ENCODE measurements around the gene RPL13A. TPM values are rescaled to one million over a fixed set of nuclear protein-coding genes. Genes with fewer than 3 reads are reported as not detected.
"Not testable (repeated sequence)": the region's sequence is repeated elsewhere in the genome, so short reads cannot be mapped to it uniquely, and the experiment has no call there.

RPL13A gene
- polyA plus RNA-seq, 3 donors, result 655 to 1,621 (median 663) TPM

DNA sequence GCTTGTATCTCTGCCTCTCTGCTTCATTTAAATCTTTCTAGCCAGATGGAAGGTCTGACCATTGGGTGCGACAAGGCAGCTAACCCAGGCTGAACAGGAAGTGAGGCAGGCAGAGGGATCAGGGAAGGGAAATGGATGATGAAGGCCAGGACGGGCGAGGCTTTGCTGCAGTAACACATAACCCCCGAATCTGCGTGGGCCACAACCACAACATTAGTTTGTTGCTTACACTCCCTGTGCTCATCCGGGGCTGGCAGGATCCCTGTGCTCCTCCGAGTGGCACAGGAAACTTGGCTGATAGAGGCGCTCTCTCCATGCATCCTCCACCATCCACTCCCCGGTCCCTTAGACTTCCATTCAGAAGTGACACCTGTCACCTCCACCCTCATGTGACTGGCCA, 14.5 kb upstream of the RPL13A start:
- no peaks in the 10 kb centered on the region for H3K36me3 ChIP-seq (replicated peaks in 1 of 2; ENCODE audit: control insufficient read depth in 1 of 2, insufficient read depth in 2 of 2, low read length in 2 of 2)
- no peak for DNase-seq
- Mint-ChIP-seq H3K27me3 (ENCODE audit: low read depth in 3 of 3) (peaks cover 2 to 13% (median 6%) of the 10 kb centered on the region in 3 donors), H3K9me3 (peaks cover 0 to 2% (median 0%) of the 10 kb centered on the region in 7 donors), H3K4me3 (no peak overlapping the region), H3K4me1 (peaks cover 48% of the 10 kb centered on the region), H3K36me3 (peaks cover 11% of the 10 kb centered on the region in 2 donors), H3K27ac (peak overlapping the region in 2 of 7 donors; percentile 42 to 57)
- H3K27ac ChIP-seq (ENCODE audit: low read depth in 1 of 2, low read length in 2 of 2), result no peak overlapping the region
- intact Hi-C loops (cut with micrococcal nuclease), result loop anchor here in 1 of 2 donors (5.0 kb wide), 1 partner anchor 204 kb away; the partner anchor contains the start of gene PRMT1
- no peaks in the 10 kb centered on the region for H3K79me2 ChIP-seq (ENCODE audit: insufficient read depth, low read length)
- TF ChIP-seq, protein P1, sequence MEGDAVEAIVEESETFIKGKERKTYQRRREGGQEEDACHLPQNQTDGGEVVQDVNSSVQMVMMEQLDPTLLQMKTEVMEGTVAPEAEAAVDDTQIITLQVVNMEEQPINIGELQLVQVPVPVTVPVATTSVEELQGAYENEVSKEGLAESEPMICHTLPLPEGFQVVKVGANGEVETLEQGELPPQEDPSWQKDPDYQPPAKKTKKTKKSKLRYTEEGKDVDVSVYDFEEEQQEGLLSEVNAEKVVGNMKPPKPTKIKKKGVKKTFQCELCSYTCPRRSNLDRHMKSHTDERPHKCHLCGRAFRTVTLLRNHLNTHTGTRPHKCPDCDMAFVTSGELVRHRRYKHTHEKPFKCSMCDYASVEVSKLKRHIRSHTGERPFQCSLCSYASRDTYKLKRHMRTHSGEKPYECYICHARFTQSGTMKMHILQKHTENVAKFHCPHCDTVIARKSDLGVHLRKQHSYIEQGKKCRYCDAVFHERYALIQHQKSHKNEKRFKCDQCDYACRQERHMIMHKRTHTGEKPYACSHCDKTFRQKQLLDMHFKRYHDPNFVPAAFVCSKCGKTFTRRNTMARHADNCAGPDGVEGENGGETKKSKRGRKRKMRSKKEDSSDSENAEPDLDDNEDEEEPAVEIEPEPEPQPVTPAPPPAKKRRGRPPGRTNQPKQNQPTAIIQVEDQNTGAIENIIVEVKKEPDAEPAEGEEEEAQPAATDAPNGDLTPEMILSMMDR (IDR thresholded peaks at IDR 0.05), result no peak
- H3K4me3 ChIP-seq (replicated peaks in 1 of 3; ENCODE audit: low read depth in 2 of 3, low read length in 3 of 3), result no peak overlapping the region
- peak overlapping the region; percentile 29 for H2AFZ ChIP-seq (ENCODE audit: insufficient read depth, low read depth, low read length, poor library complexity, severe bottlenecking)
- H3K9me3 ChIP-seq (replicated peaks in 1 of 2; ENCODE audit: control insufficient read depth in 1 of 2, insufficient read depth in 1 of 2, low read length in 2 of 2), result no peaks in the 10 kb centered on the region
- no peak overlapping the region for H3K9ac ChIP-seq (ENCODE audit: insufficient read depth, low read length, poor library complexity, severe bottlenecking)
- H3K4me2 ChIP-seq (replicated peaks; ENCODE audit: extremely low read depth, low read length, poor library complexity, severe bottlenecking), result no peak overlapping the region
- WGBS (ENCODE audit: insufficient coverage), result 70% methylated on average over 5 of the region's 9 CpGs
- H3K4me1 ChIP-seq (ENCODE audit: control insufficient read depth in 1 of 2, insufficient read depth in 2 of 2, low read length in 2 of 2), result peaks cover 35 to 50% of the 10 kb centered on the region in 2 donors
- no peaks in the 10 kb centered on the region for H3K27me3 ChIP-seq (ENCODE audit: control insufficient read depth in 2 of 2, insufficient read depth in 2 of 2, low read length in 2 of 2)
- H4K20me1 ChIP-seq (ENCODE audit: insufficient read depth, low read length), result no peaks in the 10 kb centered on the region

DNA sequence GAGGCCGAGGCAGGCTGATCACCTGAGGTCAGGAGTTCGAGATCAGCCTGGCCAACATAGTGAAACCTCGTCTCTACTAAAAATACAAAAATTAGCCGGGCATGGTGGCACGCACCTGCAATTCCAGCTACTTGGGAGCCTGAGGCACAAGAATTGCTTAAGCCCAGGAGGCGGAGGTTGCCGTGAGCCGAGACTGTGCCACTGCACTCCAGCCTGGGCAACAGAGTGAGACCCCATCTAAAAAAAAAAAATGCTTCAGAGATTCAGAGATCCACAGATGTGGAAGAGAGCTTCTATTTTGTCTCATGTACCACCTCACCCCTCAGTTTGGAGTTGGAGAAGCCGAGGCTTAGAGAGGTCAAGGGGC, 13.9 kb upstream of the RPL13A start:
- Histone ChIP-seq H2AFZ (ENCODE audit: insufficient read depth, low read depth, low read length, poor library complexity, severe bottlenecking) (peak overlapping the region; percentile 88), H3K4me3 (replicated peaks in 1 of 3; ENCODE audit: low read depth in 2 of 3, low read length in 3 of 3) (peak overlapping the region in 1 of 3 experiments; percentile 90), H3K9ac (ENCODE audit: insufficient read depth, low read length, poor library complexity, severe bottlenecking) (peak overlapping the region; percentile 79), H3K4me1 (ENCODE audit: control insufficient read depth in 1 of 2, insufficient read depth in 2 of 2, low read length in 2 of 2) (peaks cover 36 to 47% of the 10 kb centered on the region in 2 donors), H3K4me2 (replicated peaks; ENCODE audit: extremely low read depth, low read length, poor library complexity, severe bottlenecking) (peak overlapping the region; percentile 84), H3K27ac (ENCODE audit: low read depth in 1 of 2, low read length in 2 of 2) (peak overlapping the region in 1 of 2 donors; percentile 83)
- WGBS (ENCODE audit: insufficient coverage), result 58% methylated on average over 4 of the region's 9 CpGs
- not testable (repeated sequence) for H3K79me2 ChIP-seq (ENCODE audit: insufficient read depth, low read length); H3K9me3 ChIP-seq (replicated peaks in 1 of 2; ENCODE audit: control insufficient read depth in 1 of 2, insufficient read depth in 1 of 2, low read length in 2 of 2); H3K36me3 ChIP-seq (replicated peaks in 1 of 2; ENCODE audit: control insufficient read depth in 1 of 2, insufficient read depth in 2 of 2, low read length in 2 of 2); H3K27me3 ChIP-seq (ENCODE audit: control insufficient read depth in 2 of 2, insufficient read depth in 2 of 2, low read length in 2 of 2); DNase-seq; H4K20me1 ChIP-seq (ENCODE audit: insufficient read depth, low read length); H3K9me3 Mint-ChIP-seq
- H3K4me1 Mint-ChIP-seq, result peaks cover 47% of the 10 kb centered on the region
- peak overlapping the region; percentile 86 to 91 for H3K4me3 Mint-ChIP-seq
- peak overlapping the region in 4 of 7 donors; percentile 5 to 81 (median 25) for H3K27ac Mint-ChIP-seq
- intact Hi-C loops (cut with micrococcal nuclease), result loop anchor here in 1 of 2 donors (5.0 kb wide), 1 partner anchor 204 kb away; the partner anchor contains the start of gene PRMT1
- peaks cover 2 to 13% (median 6%) of the 10 kb centered on the region in 3 donors for H3K27me3 Mint-ChIP-seq (ENCODE audit: low read depth in 3 of 3)
- peaks cover 11% of the 10 kb centered on the region in 2 donors for H3K36me3 Mint-ChIP-seq

Measured in CD14-positive monocyte (primary cell).